Lower leg skin (tissue), 3 donors: ENCODE measurements around the gene TGFBR3.

Experiments used
- POLR2A ChIP-seq, 2 donors: fragments of 450-650 bp; IDR thresholded peaks; one replicate each; pipeline ENCODE4 v1.6.1; 2016 to 2017; ENCODE audit warnings: antibody characterized with exemption in 2 of 2, mild to moderate bottlenecking in 1 of 2, moderate library complexity in 1 of 2
- TF ChIP-seq, protein P1 (sequence below), 3 donors: fragments of 450-650 bp; IDR thresholded peaks; one replicate each; pipeline ENCODE4 v1.5.1; 2016; ENCODE audit warnings: antibody characterized with exemption in 3 of 3, mild to moderate bottlenecking in 3 of 3, moderate library complexity in 2 of 3

GRCh38 chr1:91826248-91826647 is 59.7 kb downstream of the TGFBR3 start:
- TF ChIP-seq POLR2A (IDR thresholded peaks at IDR 0.05): no peak
- TF ChIP-seq, protein P1, sequence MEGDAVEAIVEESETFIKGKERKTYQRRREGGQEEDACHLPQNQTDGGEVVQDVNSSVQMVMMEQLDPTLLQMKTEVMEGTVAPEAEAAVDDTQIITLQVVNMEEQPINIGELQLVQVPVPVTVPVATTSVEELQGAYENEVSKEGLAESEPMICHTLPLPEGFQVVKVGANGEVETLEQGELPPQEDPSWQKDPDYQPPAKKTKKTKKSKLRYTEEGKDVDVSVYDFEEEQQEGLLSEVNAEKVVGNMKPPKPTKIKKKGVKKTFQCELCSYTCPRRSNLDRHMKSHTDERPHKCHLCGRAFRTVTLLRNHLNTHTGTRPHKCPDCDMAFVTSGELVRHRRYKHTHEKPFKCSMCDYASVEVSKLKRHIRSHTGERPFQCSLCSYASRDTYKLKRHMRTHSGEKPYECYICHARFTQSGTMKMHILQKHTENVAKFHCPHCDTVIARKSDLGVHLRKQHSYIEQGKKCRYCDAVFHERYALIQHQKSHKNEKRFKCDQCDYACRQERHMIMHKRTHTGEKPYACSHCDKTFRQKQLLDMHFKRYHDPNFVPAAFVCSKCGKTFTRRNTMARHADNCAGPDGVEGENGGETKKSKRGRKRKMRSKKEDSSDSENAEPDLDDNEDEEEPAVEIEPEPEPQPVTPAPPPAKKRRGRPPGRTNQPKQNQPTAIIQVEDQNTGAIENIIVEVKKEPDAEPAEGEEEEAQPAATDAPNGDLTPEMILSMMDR (IDR thresholded peaks at IDR 0.05): no peak
